Skeletal muscle tissue (tissue), 4 donors: ENCODE data around the gene C11orf58. TPM values are rescaled to one million over a fixed set of nuclear protein-coding genes. Genes with fewer than 3 reads are reported as not detected.
A peak's percentile ranks its signal among the peaks of the same experiment; 100 is the strongest.

Experiments
- H3K27ac ChIP-seq: one replicate; pipeline ENCODE4 v1.7.0; 2013; ENCODE audit warnings: mild to moderate bottlenecking, low read depth, low read length, inconsistent platforms
- H3K27me3 ChIP-seq, 3 donors: one replicate each; pipeline ENCODE4 v1.7.0; 2013; ENCODE audit warnings: low read length in 3 of 3; ENCODE audit not compliant: control insufficient read depth in 3 of 3, insufficient read depth in 3 of 3
- H3K36me3 ChIP-seq, 3 donors: one replicate each; pipeline ENCODE4 v1.7.0; 2013; ENCODE audit warnings: low read length in 3 of 3; ENCODE audit not compliant: control insufficient read depth in 3 of 3, insufficient read depth in 3 of 3
- H3K4me1 ChIP-seq, 3 donors: one replicate each; pipeline ENCODE4 v1.7.0; 2013; ENCODE audit warnings: low read length in 3 of 3, mild to moderate bottlenecking in 3 of 3; ENCODE audit not compliant: control insufficient read depth in 3 of 3, insufficient read depth in 3 of 3
- H3K4me3 ChIP-seq, 3 donors: one replicate each; pipeline ENCODE4 v1.7.0; 2013; ENCODE audit warnings: low read length in 3 of 3
- H3K9ac ChIP-seq, 3 donors: one replicate each; pipeline ENCODE4 v1.7.0; 2013; ENCODE audit warnings: low read length in 3 of 3, mild to moderate bottlenecking in 3 of 3, moderate library complexity in 2 of 3, low read depth in 1 of 3
- H3K9me3 ChIP-seq, 3 donors: one replicate each; pipeline ENCODE4 v1.7.0; 2013; ENCODE audit warnings: low read length in 3 of 3; ENCODE audit not compliant: control insufficient read depth in 3 of 3
- total RNA-seq: library from RNA; depleted of rRNA; stranded (reverse); fragments of >200 nt; gene quantifications from one replicate; pipeline ENCODE4 v1.2.3, GENCODE V29; 2014
- donor health status: Osteomylitis.

Gene C11orf58
- total RNA-seq, 1 donor from 2014 or later, result 150 TPM

GRCh38 chr11:16790486-16791190 lies 52.2 kb downstream of the C11orf58 start:
- Histone ChIP-seq H3K4me1 (peaks cover 12 to 18% (median 16%) of the 10 kb centered on the region in 3 donors), H3K4me3 (no peak overlapping the region), H3K36me3 (no peaks in the 10 kb centered on the region), H3K27me3 (no peaks in the 10 kb centered on the region), H3K9me3 (no peaks in the 10 kb centered on the region), H3K27ac (no peak overlapping the region), H3K9ac (no peak overlapping the region)

- Histone ChIP-seq H3K9ac (no peak overlapping the region), H3K9me3 (no peaks in the 10 kb centered on the region), H3K4me1 (peaks cover 12 to 15% (median 13%) of the 10 kb centered on the region in 3 donors), H3K36me3 (no peaks in the 10 kb centered on the region), H3K27me3 (no peaks in the 10 kb centered on the region), H3K27ac (peak overlapping the region; percentile 28), H3K4me3 (no peak overlapping the region)
These were observed 52.9 kb downstream of the C11orf58 start for GRCh38 chr11:16791191-16791961.

GRCh38 chr11:16792426-16792825 lies 54.0 kb downstream of the C11orf58 start:
- Histone ChIP-seq H3K36me3 (no peaks in the 10 kb centered on the region), H3K9ac (no peak overlapping the region), H3K27me3 (no peaks in the 10 kb centered on the region), H3K27ac (no peak overlapping the region), H3K4me1 (peaks cover 12 to 15% (median 13%) of the 10 kb centered on the region in 3 donors), H3K9me3 (no peaks in the 10 kb centered on the region), H3K4me3 (no peak overlapping the region)

GRCh38 chr11:16793009-16793408 lies 54.6 kb downstream of the C11orf58 start:
- H3K36me3 ChIP-seq, result no peaks in the 10 kb centered on the region
- no peak overlapping the region for H3K9ac ChIP-seq
- no peak overlapping the region for H3K4me3 ChIP-seq
- peaks cover 11 to 14% (median 13%) of the 10 kb centered on the region in 3 donors for H3K4me1 ChIP-seq
- H3K27me3 ChIP-seq, result no peaks in the 10 kb centered on the region
- no peaks in the 10 kb centered on the region for H3K9me3 ChIP-seq
- H3K27ac ChIP-seq, result no peak overlapping the region

GRCh38 chr11:16793511-16793910 lies 55.1 kb downstream of the C11orf58 start:
- Histone ChIP-seq H3K9ac (no peak overlapping the region), H3K4me3 (no peak overlapping the region), H3K36me3 (no peaks in the 10 kb centered on the region), H3K9me3 (no peaks in the 10 kb centered on the region), H3K27me3 (no peaks in the 10 kb centered on the region), H3K4me1 (peaks cover 8 to 13% (median 10%) of the 10 kb centered on the region in 3 donors), H3K27ac (no peak overlapping the region)

GRCh38 chr11:16794047-16794818 lies 55.8 kb downstream of the C11orf58 start:
- H3K36me3 ChIP-seq, result no peaks in the 10 kb centered on the region
- no peak overlapping the region for H3K9ac ChIP-seq
- no peaks in the 10 kb centered on the region for H3K27me3 ChIP-seq
- peaks cover 7 to 13% (median 8%) of the 10 kb centered on the region in 3 donors for H3K4me1 ChIP-seq
- H3K9me3 ChIP-seq, result no peaks in the 10 kb centered on the region
- H3K27ac ChIP-seq, result no peak overlapping the region
- H3K4me3 ChIP-seq, result no peak overlapping the region

GRCh38 chr11:16795146-16795545 lies 56.7 kb downstream of the C11orf58 start:
- H3K27ac ChIP-seq, result peak overlapping the region; percentile 36
- peaks cover 7 to 13% (median 8%) of the 10 kb centered on the region in 3 donors for H3K4me1 ChIP-seq
- H3K4me3 ChIP-seq, result no peak overlapping the region
- no peaks in the 10 kb centered on the region for H3K36me3 ChIP-seq
- no peaks in the 10 kb centered on the region for H3K27me3 ChIP-seq
- no peaks in the 10 kb centered on the region for H3K9me3 ChIP-seq
- no peak overlapping the region for H3K9ac ChIP-seq

GRCh38 chr11:16796311-16796710 lies 57.9 kb downstream of the C11orf58 start:
- Histone ChIP-seq H3K27ac (no peak overlapping the region), H3K4me3 (no peak overlapping the region), H3K36me3 (no peaks in the 10 kb centered on the region), H3K9ac (no peak overlapping the region), H3K27me3 (no peaks in the 10 kb centered on the region), H3K9me3 (no peaks in the 10 kb centered on the region), H3K4me1 (peaks cover 2 to 6% (median 6%) of the 10 kb centered on the region in 3 donors)

- no peaks in the 10 kb centered on the region for H3K36me3 ChIP-seq
- no peaks in the 10 kb centered on the region for H3K27me3 ChIP-seq
- H3K9ac ChIP-seq, result no peak overlapping the region
- H3K9me3 ChIP-seq, result no peaks in the 10 kb centered on the region
- H3K4me1 ChIP-seq, result peaks cover 0 to 3% (median 2%) of the 10 kb centered on the region in 3 donors
- H3K27ac ChIP-seq, result no peak overlapping the region
- no peak overlapping the region for H3K4me3 ChIP-seq
These were observed 59.3 kb downstream of the C11orf58 start for GRCh38 chr11:16797776-16798175.
